Measurements from ENCODE around the gene DPH6.

DPH6 gene

DNA sequence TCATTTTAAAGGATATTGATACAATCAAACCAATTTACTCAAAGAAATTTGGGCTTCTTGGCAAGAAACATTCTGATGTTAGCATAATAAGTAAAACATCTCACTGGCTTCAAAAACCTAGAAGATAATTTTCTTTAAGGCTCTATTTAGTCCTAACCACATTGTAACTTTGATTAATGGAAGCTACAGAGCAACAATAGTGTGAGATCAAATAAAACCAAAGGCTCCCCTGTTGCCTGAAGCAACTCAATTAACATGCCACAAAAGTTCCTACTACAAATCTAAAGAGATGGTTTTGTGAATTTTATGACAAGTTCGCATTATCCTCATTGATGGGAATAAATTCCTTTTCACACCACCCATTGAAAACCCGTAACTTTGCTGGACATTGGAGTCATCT lies 5.9 kb downstream of the DPH6 start:
- no peak for DNase-seq

GRCh38 chr15:35535365-35535916 lies 10.5 kb downstream of the DPH6 start:
- no peak for DNase-seq

GRCh38 chr15:35533130-35534110 lies 12.5 kb downstream of the DPH6 start:
- DNase-seq: no peak

GRCh38 chr15:35530698-35531097 lies 15.3 kb downstream of the DPH6 start:
- no peak for DNase-seq

DNA sequence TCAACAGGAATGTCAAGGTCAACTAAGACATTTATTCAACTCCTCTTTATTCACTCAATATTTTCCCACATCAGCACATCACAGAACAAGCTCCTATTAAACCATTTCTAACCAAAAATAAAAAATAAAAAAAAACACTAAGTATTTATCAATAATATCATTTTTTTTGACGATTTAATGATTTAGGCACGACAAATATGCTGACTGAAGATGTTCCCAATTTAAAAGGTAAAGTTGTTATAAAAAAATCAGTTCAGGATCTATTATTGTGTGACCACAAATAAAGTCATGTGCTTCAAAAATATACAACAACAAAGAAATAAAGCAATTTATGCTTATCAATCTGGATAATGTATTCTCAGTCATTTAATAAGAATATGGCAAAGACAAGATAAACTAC lies 16.2 kb downstream of the DPH6 start:
- DNase-seq: no peak

- peak in 1 of 2 donors; percentile 2 for DNase-seq
These were observed 23.9 kb downstream of the DPH6 start for GRCh38 chr15:35522061-35522460.

DNA sequence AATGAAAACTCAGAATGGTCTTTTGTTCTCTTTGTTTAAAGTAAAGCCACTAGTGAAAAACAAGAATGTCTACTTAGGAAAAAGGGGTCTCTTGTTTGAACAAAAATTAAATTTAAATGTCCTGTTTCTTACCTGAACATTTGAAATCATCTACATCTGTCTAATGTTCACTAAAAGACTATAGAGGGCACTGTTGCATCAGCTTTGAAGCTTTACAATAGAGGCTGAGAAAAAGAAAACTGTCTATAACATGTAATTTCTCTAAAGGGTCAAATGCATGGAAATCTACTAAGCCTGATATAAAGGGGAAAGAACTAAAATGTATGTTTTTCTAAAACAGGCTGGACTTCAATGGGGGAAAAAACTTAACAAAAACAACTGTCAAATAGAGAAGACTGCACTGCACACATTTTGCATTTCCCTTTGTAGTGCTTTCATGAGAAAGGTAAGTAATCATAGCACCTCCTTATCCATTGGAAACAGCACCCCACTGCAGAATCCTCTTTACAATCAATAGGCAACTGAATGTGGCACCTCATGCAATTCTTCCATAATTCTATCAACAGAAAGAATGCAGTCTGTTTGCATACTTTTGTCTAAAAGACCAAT lies 26.3 kb downstream of the DPH6 start:
- DNase-seq: peak; percentile 38 to 64

GRCh38 chr15:35519052-35519451 lies 26.9 kb downstream of the DPH6 start:
- no peak for DNase-seq

- DNase-seq: no peak
These were observed 31.2 kb downstream of the DPH6 start for GRCh38 chr15:35514759-35515158.

DNA sequence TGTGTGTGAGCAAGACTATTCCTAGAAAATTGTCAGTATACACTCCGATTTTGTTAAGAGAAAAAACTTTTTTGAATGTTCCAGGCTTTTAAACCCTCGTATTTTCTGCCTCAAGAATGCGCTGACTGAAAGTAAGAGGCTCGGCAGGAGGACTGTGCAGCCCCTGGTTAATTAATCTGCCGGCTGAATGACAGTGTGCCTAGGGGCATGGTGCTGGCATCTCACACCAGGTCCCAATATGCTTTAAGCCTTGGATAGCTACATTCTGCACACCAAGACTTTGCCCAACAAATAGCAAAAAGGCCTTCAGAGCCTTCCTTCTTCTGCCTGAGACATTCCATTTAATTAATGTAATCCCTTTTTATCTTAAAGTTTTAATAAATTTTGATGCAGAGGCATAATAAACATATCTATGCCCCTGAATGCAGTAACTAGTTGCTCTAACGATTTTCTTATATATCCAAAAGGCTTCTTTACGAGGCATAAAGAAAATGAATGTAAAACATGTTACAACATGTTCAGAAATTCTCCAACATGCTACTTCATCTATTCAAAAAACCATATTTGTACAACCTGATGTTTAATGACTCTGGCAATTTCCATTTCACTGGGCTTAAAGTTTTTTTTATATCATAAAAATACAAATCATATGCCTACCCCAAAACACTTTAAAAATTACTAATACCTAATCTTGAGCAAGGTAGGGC lies 37.9 kb downstream of the DPH6 start:
- no peak for DNase-seq

DNA sequence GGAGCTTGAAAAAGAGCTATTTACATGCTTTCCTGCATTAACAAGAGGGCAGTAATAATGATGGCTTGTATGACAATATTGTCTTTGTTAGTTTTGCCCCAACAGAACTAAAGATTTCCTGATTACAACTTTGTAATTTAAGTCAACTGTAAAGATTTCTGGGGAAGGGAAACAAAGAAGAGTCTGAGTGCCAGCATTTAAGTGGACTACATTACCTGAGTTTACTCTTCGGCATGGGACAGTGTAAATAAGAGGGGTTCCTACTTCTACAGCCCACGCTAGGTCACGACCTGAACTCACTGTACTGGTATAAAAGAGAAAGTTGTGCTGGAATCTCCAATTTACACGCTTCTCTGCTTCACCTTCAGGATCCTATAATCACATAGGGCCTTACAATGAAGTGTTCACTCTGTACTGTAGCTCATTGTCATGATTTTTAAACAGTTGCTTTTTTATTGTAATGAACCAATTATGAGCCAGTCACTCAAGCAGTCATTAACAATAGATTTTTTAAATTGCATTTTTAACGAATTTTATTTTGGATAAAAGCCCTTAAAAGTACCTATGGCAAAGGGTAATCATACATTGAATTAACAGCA lies 39.6 kb downstream of the DPH6 start:
- DNase-seq: no peak

GRCh38 chr15:35505809-35506208 lies 40.2 kb downstream of the DPH6 start:
- DNase-seq: peak; percentile 12 to 43

DNA sequence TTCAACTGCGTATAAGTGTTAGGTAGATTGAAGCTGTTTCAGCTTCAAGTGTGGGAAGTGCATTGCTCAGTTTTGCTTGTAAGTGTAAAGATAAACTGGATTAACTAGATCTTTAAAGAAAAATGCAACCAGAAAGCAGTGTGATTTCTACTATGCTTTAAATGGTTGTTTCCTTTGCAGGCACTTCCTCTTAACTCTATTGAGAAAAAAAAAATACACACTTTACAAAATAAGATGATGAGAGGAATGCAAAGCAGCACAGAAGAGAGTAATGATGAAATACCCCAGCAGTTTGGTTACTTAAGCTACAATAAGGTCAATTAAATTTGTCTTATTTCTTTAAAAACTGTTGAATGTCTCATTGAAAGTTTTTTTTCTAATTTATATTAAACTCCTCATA lies 40.8 kb downstream of the DPH6 start:
- DNase-seq: peak; percentile 18 to 28

DNA sequence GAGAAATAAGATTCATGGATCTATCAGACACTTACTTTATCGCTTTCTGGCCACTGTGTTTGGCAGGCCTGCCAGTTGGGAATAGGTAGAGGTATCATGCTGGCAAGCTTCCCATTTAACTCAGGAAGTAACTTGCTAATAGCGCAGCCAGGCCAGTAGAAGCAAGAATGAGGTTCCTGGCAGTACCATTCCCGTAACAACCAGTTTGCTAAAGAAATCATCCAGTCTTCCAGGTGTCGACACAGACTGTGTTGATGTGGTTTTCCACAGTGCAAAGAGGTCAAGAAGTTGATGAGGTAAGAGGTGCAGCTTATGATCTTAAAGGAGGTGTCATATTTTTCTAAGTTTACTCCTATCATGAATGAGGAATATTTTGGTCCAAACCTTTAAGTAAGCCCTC lies 46.2 kb downstream of the DPH6 start:
- DNase-seq: no peak

GRCh38 chr15:35496585-35496984 lies 49.4 kb downstream of the DPH6 start:
- DNase-seq: peak in 1 of 2 donors; percentile 0

DNA sequence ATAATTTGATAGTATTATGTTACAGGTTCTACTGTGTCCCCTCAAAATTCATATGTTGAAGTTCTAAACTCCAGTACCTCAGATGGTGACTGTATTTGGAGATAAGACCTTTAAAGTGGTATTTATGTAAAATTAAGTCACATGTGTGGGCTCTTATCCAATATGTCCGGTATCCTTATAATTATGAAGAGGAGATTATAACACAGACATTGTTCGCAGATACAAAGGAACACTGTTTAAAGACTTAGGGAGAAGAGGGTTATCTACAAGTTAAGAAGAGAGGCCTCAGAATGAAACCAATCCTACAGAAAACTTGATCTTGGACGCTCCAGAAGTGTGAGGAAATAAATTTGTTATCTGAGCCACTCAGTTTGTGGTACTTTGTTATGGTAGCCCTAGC lies 50.9 kb downstream of the DPH6 start:
- DNase-seq: no peak

DNA sequence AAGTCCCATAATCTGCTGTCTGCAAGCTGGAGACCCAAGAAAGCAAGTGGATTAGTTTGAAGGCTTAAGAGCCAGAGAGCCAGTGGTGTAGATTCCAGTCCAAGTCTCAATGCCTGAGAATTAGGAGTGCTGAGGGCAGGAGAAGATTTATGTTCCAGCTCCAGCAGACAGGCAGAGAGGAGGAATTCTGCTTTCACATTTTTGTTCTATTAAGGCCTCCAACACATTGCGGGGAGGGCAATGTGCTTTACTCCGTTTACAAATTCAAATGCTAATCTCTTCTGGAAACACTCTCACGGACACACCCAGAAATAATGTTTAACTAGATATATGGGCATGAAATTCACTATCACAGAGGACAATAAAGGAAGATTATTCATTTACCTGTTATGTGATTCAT lies 54.0 kb downstream of the DPH6 start:
- no peak for DNase-seq

- DNase-seq: no peak
These were observed 54.8 kb downstream of the DPH6 start for GRCh38 chr15:35491173-35491572.

DNA sequence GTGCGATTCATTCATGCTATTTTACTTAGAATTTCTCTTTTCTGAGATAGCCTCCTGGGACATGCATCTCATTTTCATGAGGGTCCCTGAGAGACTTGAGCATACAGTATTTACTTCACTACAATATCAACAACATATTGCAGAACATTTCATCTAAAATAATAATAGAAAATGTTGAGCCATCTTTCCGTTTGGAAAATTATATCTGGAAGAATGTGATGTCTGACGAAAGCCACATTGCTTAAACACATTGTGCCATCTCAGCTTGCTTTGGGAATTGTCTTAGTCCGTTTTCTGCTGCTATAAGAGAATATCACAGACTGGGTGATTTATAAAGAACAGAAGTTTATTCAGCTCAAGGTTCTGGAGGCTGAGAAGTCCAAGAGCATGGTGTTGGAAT lies 55.5 kb downstream of the DPH6 start:
- no peak for DNase-seq

- no peak for DNase-seq
These were observed 58.5 kb downstream of the DPH6 start for GRCh38 chr15:35487417-35487816.

DNA sequence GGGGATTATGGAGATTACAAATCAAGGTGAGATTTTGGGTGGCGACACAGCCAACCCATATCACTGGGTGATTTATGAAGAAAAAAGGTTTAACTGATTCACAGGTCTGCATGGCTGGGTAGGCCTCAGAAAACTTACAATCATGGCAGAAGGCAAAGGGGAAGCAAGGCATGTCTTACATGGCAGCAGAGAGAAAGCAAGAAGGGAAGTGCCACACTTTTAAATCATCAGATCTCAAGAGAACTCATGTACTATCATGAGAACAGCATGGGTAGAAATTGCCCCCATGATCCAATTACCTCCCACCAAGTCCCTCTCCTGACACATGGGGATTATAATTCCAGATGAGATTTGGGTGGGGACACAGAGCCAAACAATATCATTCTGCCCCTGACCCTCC lies 59.7 kb downstream of the DPH6 start:
- DNase-seq: no peak

DNA sequence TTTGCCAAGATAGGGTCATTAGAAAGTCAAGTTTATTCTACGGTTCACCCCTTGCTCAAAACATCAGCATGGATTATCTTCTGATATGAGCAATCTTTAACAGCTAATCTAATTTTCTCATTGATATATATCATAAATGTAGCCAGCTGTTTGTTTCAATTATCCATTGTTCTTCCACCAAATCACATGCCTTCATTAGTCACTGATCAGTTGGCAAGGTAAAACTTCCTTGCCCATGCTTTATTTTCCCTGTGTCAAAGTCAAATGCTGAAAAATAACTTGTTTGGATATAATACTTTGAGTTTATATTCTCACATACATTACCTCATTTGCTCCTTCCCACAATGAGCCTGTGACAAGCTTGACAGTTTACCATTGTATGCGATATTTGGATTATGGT lies 60.6 kb downstream of the DPH6 start:
- no peak for DNase-seq
